ENCODE results near the gene PCGF5. TPM values are rescaled to one million over a fixed set of nuclear protein-coding genes. Genes with fewer than 3 reads are reported as not detected.

The PCGF5 gene
- total and polyA plus RNA-seq, 9 of the 15 experiments (the other 6 are each of a cell fraction or from before 2014, with no cell fraction given): 10.9 to 40.0 (median 20.3) TPM

DNA sequence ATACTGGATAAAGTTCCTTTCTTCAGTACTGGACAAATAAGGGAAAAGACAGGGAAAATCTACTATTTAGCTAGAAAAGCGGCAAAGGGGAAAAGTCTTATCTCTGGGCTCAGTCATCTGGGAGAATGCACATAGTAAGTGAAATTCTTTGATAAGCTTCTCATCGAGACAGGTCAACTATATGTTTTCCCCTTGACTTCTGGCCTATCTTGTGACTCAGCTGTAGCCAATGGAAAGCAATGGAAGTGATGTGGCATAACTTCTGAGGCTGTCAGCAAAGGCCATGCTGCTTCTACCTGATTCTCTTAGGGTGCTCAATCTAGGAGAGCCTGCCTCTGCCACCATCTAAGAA is 91.9 kb downstream of the PCGF5 start (continued):
- TF ChIP-seq ZNF184 (CRISPR knock-in tag; IDR thresholded peaks at IDR 0.05) (no peak), BHLHE40 (IDR thresholded peaks at IDR 0.05; ENCODE audit: low read length) (no peak), TRIM24 (IDR thresholded peaks at IDR 0.05) (peak in 1 of 2 experiments; percentile 38; a peak in 1 of 4 replicates), DPF2 (IDR thresholded peaks at IDR 0.05) (peak; percentile 67), CTBP1 (IDR thresholded peaks at IDR 0.05; ENCODE audit: borderline replicate concordance) (0 out of 2 replicates have a peak, but pooled peaks have one; percentile 24), MAFG (tag; conservative IDR thresholded peaks at IDR 0.05) (0 out of 2 replicates have a peak, but pooled peaks have one; percentile 52), SIRT6 (IDR thresholded peaks at IDR 0.05; ENCODE audit: low read depth, low read length) (no peak), TCF3 (CRISPR knock-in tag; IDR thresholded peaks at IDR 0.05) (peak; percentile 54; the same call in 1 of the 2 replicates), FOXM1 (IDR thresholded peaks at IDR 0.05; ENCODE audit: low read depth) (0 out of 2 replicates have a peak, but pooled peaks have one; percentile 12), FOXM1 (CRISPR knock-in tag; IDR thresholded peaks at IDR 0.05; ENCODE audit: low read depth) (no peak), SMARCA4 (IDR thresholded peaks at IDR 0.05) (peak; percentile 61; the same call in 1 of the 2 replicates), MTA2 (IDR thresholded peaks at IDR 0.05; ENCODE audit: low read depth) (peak; percentile 46; the same call in 1 of the 2 replicates), ARID1B (IDR thresholded peaks at IDR 0.05) (peak; percentile 82), HDAC2 (IDR thresholded peaks at IDR 0.05) (0 out of 2 replicates have a peak, but pooled peaks have one; percentile 24), TAF9B (IDR thresholded peaks at IDR 0.05; ENCODE audit: partially characterized antibody) (peak; percentile 36), NR2C1 (IDR thresholded peaks at IDR 0.05) (no peak), NR2C1 (tag; IDR thresholded peaks at IDR 0.05) (0 out of 2 replicates have a peak, but pooled peaks have one; percentile 24), ZNF316 (IDR thresholded peaks at IDR 0.05) (peak; percentile 18; the same call in 1 of the 2 replicates), MCM5 (IDR thresholded peaks at IDR 0.05; ENCODE audit: low read depth) (no peak), ZC3H11A (IDR thresholded peaks at IDR 0.05; ENCODE audit: low read depth, low read length) (no peak), SREBF2 (CRISPR knock-in tag; IDR thresholded peaks at IDR 0.05) (no peak), NFIC (IDR thresholded peaks at IDR 0.05) (0 out of 2 replicates have a peak, but pooled peaks have one; percentile 21), TSC22D4 (tag; IDR thresholded peaks at IDR 0.05) (no peak)
- TF ChIP-seq, protein P1, sequence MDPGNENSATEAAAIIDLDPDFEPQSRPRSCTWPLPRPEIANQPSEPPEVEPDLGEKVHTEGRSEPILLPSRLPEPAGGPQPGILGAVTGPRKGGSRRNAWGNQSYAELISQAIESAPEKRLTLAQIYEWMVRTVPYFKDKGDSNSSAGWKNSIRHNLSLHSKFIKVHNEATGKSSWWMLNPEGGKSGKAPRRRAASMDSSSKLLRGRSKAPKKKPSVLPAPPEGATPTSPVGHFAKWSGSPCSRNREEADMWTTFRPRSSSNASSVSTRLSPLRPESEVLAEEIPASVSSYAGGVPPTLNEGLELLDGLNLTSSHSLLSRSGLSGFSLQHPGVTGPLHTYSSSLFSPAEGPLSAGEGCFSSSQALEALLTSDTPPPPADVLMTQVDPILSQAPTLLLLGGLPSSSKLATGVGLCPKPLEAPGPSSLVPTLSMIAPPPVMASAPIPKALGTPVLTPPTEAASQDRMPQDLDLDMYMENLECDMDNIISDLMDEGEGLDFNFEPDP (CRISPR knock-in tag; IDR thresholded peaks at IDR 0.05): no peak
- TF ChIP-seq, protein P2, sequence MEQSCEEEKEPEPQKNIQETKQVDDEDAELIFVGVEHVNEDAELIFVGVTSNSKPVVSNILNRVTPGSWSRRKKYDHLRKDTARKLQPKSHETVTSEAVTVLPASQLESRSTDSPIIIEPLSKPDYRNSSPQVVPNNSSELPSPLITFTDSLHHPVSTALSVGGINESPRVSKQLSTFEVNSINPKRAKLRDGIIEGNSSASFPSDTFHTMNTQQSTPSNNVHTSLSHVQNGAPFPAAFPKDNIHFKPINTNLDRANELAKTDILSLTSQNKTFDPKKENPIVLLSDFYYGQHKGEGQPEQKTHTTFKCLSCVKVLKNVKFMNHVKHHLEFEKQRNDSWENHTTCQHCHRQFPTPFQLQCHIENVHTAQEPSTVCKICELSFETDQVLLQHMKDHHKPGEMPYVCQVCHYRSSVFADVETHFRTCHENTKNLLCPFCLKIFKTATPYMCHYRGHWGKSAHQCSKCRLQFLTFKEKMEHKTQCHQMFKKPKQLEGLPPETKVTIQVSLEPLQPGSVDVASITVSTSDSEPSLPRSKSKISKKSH (CRISPR knock-in tag; IDR thresholded peaks at IDR 0.05): no peak
- TF ChIP-seq, protein P3, sequence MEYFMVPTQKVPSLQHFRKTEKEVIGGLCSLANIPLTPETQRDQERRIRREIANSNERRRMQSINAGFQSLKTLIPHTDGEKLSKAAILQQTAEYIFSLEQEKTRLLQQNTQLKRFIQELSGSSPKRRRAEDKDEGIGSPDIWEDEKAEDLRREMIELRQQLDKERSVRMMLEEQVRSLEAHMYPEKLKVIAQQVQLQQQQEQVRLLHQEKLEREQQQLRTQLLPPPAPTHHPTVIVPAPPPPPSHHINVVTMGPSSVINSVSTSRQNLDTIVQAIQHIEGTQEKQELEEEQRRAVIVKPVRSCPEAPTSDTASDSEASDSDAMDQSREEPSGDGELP (CRISPR knock-in tag; IDR thresholded peaks at IDR 0.05; ENCODE audit: borderline replicate concordance): peak; percentile 59
- TF ChIP-seq, protein P4, sequence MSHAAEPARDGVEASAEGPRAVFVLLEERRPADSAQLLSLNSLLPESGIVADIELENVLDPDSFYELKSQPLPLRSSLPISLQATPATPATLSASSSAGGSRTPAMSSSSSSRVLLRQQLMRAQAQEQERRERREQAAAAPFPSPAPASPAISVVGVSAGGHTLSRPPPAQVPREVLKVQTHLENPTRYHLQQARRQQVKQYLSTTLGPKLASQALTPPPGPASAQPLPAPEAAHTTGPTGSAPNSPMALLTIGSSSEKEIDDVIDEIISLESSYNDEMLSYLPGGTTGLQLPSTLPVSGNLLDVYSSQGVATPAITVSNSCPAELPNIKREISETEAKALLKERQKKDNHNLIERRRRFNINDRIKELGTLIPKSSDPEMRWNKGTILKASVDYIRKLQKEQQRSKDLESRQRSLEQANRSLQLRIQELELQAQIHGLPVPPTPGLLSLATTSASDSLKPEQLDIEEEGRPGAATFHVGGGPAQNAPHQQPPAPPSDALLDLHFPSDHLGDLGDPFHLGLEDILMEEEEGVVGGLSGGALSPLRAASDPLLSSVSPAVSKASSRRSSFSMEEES (CRISPR knock-in tag; IDR thresholded peaks at IDR 0.05): no peak
